IPS DF 6.9 (cell line): ENCODE results near the gene TEX28.
"Not testable (repeated sequence)": the region's sequence is repeated elsewhere in the genome, so short reads cannot be mapped to it uniquely, and the experiment has no call there.

ENCODE experiments used
- DNase-seq: peaks from one replicate; pipeline ENCODE4 v3.0.0-alpha.2; 2013; ENCODE audit warnings: low read depth, low spot score
- H3K27ac ChIP-seq: one replicate; pipeline ENCODE4 v1.5.1; 2013; ENCODE audit warnings: low read length, control low read depth
- H3K27me3 ChIP-seq: 2 replicates; pipeline ENCODE4 v1.6.1; 2013; ENCODE audit warnings: mild to moderate bottlenecking, low read length; ENCODE audit not compliant: control insufficient read depth, insufficient read depth
- H3K36me3 ChIP-seq: 2 replicates; pipeline ENCODE4 v1.6.1; 2013; ENCODE audit warnings: low read length; ENCODE audit not compliant: control insufficient read depth, insufficient read depth
- H3K4me1 ChIP-seq: 2 replicates; pipeline ENCODE4 v1.6.1; 2013; ENCODE audit warnings: low read length; ENCODE audit not compliant: control insufficient read depth, insufficient read depth
- H3K4me3 ChIP-seq: 2 replicates; pipeline ENCODE4 v1.5.1; 2013; ENCODE audit warnings: mild to moderate bottlenecking, low read length
- H3K9me3 ChIP-seq: 2 replicates; pipeline ENCODE4 v1.6.1; 2013; ENCODE audit warnings: low read length, inconsistent platforms; ENCODE audit not compliant: control insufficient read depth, insufficient read depth
- WGBS: extraction: QIAGEN DNeasy Blood & Tissue Kit; methylation state at CpG from one replicate; pipeline ENCODE4 v1.1.7; 2013; ENCODE audit warnings: mixed read lengths, missing lambda C conversion rate; ENCODE audit not compliant: insufficient read length, insufficient coverage; 5-methylcytosine and 5-hydroxymethylcytosine counted together

Gene TEX28

DNA sequence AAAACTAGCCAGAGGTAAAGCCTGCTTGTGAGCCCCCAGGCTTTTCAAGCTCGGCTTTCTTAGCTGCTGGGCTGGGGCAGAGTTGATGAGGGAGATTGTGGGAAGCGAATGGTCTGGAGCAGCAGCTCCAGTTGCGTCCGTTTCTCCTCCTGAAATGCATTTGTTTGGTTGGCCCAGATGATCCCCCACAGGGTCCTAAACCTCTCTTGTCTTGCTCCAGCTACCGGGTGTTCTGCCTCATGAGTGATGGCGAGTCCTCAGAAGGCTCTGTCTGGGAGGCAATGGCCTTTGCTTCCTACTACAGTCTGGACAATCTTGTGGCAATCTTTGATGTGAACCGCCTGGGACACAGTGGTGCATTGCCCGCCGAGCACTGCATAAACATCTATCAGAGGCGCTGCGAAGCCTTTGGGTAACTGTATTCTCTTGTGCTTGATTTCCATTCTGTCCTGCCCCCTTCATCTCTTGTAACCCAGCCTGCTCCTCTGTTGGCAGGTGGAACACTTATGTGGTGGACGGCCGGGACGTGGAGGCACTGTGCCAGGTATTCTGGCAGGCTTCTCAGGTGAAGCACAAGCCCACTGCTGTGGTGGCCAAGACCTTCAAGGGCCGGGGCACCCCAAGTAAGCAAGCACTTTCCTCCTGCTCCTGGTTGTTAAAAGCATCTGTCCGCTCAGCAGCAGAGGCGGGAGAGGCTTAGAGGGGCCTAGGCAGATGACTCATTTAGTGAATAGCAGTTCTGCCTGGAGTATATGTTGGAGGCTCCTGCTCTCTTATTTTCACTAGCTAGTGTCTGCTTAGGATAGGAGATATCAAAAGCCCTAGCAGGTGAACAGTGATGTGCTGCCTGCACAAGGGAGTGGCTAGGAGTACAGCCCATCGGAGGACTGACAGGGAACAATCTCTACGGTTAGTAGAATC is 16.0 kb upstream of the TEX28 start:
- Histone ChIP-seq H3K9me3 (no peaks in the 10 kb centered on the region), H3K27me3 (no peaks in the 10 kb centered on the region), H3K4me1 (no peaks in the 10 kb centered on the region), H3K36me3 (no peaks in the 10 kb centered on the region), H3K4me3 (no peak overlapping the region), H3K27ac (no peak overlapping the region)
- no CpG with 5 or more reads among the region's 19 CpGs for WGBS
- no peak for DNase-seq

DNA sequence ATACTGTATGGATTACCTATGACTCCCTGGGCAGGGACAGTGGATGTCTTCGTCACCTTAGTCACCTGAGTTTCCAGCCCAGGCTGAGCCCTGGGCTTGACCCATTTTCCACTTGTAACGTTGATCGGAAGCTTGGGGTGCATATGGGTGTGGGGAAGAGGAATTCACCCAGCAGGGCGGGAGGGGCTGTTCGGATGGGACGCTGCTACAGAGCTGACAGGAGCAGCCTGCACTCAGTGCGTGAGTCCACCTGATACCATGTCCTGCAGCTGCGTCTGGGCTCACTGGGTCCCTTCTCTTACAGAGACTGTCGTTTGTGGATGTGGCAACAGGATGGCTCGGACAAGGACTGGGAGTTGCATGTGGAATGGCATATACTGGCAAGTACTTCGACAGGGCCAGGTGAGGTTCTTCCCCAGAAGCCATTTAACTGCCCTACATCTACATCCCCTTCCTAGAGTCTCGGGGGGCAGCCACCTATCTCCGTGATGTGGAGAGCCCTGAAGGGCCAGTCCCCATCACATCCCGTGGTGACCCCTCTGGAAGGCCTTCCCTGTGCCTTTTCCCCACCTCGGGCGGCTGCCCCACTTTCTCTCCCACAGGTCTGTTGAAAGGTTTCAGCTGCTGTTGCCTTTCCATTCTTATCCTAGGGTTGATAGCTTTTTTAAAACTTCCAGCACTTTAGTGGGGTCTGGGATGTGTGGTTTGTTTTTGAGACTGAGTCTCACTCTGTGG is 14.3 kb upstream of the TEX28 start:
- no CpG with 5 or more reads among the region's 16 CpGs for WGBS
- H3K27me3 ChIP-seq: no peaks in the 10 kb centered on the region
- H3K27ac ChIP-seq: no peak overlapping the region
- no peaks in the 10 kb centered on the region for H3K9me3 ChIP-seq
- DNase-seq: no peak
- no peak overlapping the region for H3K4me3 ChIP-seq
- H3K4me1 ChIP-seq: peaks cover 1% of the 10 kb centered on the region; the same call in 1 of the 2 replicates
- no peaks in the 10 kb centered on the region for H3K36me3 ChIP-seq

DNA sequence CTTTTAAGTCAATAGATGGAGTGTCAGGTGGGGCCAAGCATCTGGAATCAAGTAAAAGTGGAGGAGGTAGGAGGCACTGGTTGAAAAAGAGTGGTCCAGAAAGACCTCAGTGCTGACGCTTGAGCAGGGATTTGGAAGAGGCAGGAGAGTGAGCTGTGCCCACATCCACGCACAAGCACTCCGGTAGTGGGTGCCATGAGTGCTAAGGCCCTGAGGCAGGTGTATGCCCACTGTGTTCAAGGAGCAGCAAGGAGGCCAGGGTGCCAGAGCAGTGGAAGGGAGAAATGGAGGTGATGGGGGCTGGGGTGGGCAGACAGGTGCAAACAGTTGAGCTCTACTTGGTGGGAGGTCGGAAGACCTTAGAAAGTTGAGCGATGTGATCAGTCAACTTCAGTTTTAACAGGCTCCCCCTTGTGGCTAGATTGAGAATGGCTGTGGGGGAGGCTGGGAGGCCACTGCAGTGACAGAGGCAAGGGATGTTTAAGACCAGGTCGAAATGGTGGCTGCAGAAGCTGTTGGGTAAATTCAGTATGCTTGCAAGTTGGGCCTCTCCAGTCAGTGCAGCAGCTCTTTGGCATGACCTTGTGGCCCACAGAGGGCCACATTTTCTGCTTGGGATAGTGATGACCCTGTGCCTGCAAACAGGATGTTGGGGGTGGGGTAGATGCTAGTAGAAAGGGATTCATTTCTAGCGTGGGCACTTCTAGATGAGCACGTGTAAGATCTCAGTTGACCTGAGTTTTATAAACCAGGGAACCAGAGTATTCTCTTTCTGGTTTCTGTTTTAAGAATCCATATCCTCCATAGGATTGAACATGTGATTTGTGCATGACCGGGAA is 13.4 kb upstream of the TEX28 start:
- no peak overlapping the region for H3K27ac ChIP-seq
- H3K4me1 ChIP-seq: peaks cover 1% of the 10 kb centered on the region; the same call in 1 of the 2 replicates
- no peak overlapping the region for H3K4me3 ChIP-seq
- H3K27me3 ChIP-seq: no peaks in the 10 kb centered on the region
- H3K9me3 ChIP-seq: no peaks in the 10 kb centered on the region
- DNase-seq: peak; percentile 29
- H3K36me3 ChIP-seq: no peaks in the 10 kb centered on the region
- no CpG with 5 or more reads among the region's 9 CpGs for WGBS

DNA sequence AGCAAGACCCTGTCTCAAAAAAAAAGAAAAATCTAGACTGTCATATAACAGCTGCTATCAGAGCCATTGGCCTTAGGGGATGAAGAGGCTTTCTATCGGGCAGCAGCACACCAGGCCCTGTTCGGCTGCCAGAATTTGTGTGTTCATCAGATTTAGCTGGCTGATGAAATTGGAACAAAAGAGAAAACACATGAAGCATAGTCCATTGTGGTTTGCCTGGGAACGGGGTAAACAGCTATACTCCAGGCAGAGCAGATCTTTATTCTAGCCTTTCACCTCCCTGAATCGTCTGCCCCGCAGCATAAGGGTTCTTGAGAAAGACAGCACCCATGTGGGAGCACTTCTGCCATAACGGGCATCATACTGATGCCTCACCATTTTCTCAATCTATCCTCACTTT is 12.3 kb upstream of the TEX28 start:
- no peak overlapping the region for H3K4me3 ChIP-seq
- H3K4me1 ChIP-seq: peaks cover 1% of the 10 kb centered on the region; the same call in 1 of the 2 replicates
- no peak overlapping the region for H3K27ac ChIP-seq
- no peaks in the 10 kb centered on the region for H3K9me3 ChIP-seq
- H3K36me3 ChIP-seq: no peaks in the 10 kb centered on the region
- DNase-seq: no peak
- H3K27me3 ChIP-seq: no peaks in the 10 kb centered on the region
- WGBS: no CpG with 5 or more reads among the region's 6 CpGs

DNA sequence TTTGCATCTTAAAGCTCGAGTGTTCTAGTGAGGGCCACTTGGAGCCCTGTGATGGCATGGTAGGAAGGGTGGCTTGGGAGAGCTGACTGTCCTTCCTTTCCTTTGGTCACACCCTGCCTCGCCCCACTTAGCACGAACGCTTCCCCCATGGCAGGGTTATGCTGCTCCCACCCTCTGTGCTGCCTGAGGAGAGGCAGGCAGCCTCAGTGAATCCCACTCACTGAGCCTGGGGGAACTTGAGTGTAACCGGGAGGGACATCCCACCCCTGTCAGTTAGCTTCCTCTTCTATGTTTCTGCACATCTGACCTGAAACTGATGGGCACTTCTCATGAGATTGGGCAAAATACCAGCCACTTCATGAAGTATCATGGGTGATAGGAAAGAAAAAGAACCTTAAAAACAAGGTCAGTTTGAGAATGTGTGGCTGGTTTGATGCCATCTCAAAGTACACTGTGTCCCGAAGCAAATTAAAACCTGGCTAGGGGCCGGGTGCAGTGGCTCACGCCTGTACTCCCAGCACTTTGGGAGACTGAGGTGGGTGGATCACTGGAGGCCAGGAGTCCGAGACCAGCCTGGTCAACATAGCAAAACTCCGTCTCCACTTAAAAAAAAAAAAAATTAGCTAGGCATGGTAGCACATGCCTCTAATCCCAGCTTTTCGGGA is 10.7 kb upstream of the TEX28 start:
- DNase-seq: no peak
- Histone ChIP-seq H3K36me3 (no peaks in the 10 kb centered on the region), H3K27me3 (no peaks in the 10 kb centered on the region), H3K4me1 (peaks cover 1% of the 10 kb centered on the region; the same call in 1 of the 2 replicates), H3K27ac (no peak overlapping the region), H3K4me3 (no peak overlapping the region), H3K9me3 (no peaks in the 10 kb centered on the region)
- no CpG with 5 or more reads among the region's 11 CpGs for WGBS

DNA sequence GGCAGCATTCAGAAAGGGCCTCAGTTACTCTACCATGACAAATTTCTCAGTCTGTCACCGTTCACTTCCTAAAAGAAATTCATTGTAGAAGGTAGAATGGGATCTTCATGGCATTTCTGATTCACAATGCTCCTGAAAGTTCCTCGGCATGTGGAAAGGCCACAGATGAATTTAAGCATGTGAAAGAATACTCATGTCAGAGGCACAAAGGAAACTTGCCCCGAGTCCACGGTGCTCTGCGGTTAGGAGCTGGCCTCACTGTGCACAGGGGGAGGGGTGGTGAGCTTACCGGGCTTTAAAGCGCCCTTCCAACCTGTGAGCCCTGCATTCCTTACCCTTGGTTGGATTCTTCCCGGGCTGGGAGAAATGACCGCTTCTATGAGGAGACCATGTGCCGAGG is 9.9 kb upstream of the TEX28 start:
- H3K27me3 ChIP-seq: no peaks in the 10 kb centered on the region
- peaks cover 1% of the 10 kb centered on the region; the same call in 1 of the 2 replicates for H3K4me1 ChIP-seq
- no peak overlapping the region for H3K27ac ChIP-seq
- DNase-seq: no peak
- H3K4me3 ChIP-seq: no peak overlapping the region
- no peaks in the 10 kb centered on the region for H3K9me3 ChIP-seq
- no peaks in the 10 kb centered on the region for H3K36me3 ChIP-seq
- no CpG with 5 or more reads among the region's 10 CpGs for WGBS

DNA sequence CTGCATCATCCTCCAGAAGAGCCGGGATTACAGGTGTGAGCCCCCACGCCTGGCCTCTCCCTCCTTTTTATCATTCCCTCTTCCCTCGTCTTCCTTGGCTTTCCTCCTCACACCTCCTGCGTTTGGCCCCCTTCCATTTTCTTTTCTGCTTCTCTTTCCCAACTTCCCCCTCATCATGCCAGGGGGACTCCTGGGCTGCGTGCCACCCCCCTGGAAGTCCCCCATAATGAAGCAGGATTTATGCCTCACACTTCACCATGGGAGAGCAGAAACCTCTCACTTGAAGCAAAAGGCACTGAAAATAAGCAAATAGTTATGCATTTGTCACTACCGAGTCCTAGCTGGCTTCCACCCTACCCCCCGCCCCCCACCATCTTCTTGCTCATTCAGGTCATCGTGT is 8.6 kb upstream of the TEX28 start:
- Histone ChIP-seq H3K27me3 (no peaks in the 10 kb centered on the region), H3K9me3 (no peaks in the 10 kb centered on the region), H3K4me3 (no peak overlapping the region), H3K36me3 (no peaks in the 10 kb centered on the region), H3K27ac (no peak overlapping the region), H3K4me1 (peaks cover 1% of the 10 kb centered on the region; the same call in 1 of the 2 replicates)
- no CpG with 5 or more reads among the region's 8 CpGs for WGBS
- DNase-seq: no peak

DNA sequence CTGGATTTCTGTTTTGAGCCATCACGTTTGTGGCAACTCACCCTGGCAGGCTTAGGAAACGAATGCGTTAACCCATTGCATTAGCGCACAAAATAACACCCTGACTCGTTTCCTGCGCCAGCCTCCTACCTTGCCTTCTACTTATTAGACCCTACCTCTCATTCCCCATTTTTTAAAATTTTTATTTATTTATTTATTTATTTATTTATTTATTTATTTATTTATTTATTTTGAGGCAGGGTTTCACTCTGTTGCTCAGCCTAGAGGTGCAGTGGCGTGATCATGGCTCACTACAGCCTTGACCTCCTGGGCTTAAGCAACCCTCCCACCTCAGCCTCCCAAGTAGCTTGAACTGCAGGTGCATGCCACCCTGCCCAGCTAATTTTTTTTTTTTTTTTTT is 8.1 kb upstream of the TEX28 start:
- not testable (repeated sequence) for H3K36me3 ChIP-seq, H3K4me3 ChIP-seq, H3K27ac ChIP-seq, H3K4me1 ChIP-seq, H3K27me3 ChIP-seq, DNase-seq, H3K9me3 ChIP-seq
- no CpG with 5 or more reads among the region's 7 CpGs for WGBS

DNA sequence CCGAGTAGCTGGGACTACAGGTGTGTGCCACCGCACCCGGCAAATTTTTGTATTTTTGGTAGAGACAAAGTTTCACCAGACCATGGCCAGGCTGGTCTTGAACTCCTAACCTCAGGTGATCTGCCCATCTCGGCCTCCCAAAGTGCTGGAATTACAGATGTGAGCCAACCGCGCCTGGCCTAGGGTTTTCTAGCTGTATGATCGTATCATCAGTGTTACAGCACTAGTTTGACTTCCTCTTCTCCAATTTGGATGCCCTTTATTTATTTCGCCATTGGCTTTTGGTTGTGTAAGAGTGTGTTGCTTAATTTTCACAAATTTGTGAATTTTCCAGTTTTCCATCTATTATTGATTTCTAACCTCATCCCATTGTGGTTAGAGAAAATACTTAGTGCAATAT is 5.9 kb upstream of the TEX28 start:
- peaks cover 1% of the 10 kb centered on the region; the same call in 1 of the 2 replicates for H3K4me1 ChIP-seq
- H3K4me3 ChIP-seq: no peak overlapping the region
- H3K9me3 ChIP-seq: no peaks in the 10 kb centered on the region
- no CpG with 5 or more reads among the region's 8 CpGs for WGBS
- DNase-seq: no peak
- no peak overlapping the region for H3K27ac ChIP-seq
- H3K36me3 ChIP-seq: no peaks in the 10 kb centered on the region
- H3K27me3 ChIP-seq: no peaks in the 10 kb centered on the region

DNA sequence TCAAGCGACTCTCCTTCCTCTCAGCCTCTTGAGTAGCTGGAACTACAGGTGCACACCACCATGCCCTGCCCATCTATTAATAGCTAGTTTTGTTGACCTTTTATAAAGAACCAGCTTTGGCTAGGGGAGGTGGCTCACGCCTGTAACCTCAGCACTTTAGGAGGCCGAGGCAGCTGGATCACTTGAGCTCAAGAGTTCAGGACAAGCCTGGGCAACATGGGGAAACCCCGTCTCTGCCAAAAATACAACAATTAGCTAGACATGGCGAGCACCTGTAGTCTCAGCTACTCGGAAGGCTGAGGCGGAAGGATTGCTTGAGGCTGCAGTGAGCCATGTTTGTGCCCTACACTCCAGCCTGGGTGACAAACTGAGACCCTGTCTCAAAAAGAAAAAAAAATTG is 3.4 kb upstream of the TEX28 start:
- H3K4me1 ChIP-seq: no peaks in the 10 kb centered on the region
- DNase-seq: no peak
- no peaks in the 10 kb centered on the region for H3K36me3 ChIP-seq
- H3K27me3 ChIP-seq: no peaks in the 10 kb centered on the region
- no peak overlapping the region for H3K4me3 ChIP-seq
- no peaks in the 10 kb centered on the region for H3K9me3 ChIP-seq
- WGBS: no CpG with 5 or more reads among the region's 7 CpGs
- no peak overlapping the region for H3K27ac ChIP-seq
